HG03575 (cell line): ENCODE results near the gene DDX41.

Experiments used
- ATAC-seq: cut with Tn5 transposase; IDR thresholded peaks from one replicate; pipeline ENCODE4 v1.9.1; 2021; ENCODE audit not compliant: unreplicated experiment, insufficient number of reproducible peaks, low FRiP score; ENCODE audit errors: extremely low read depth

Gene DDX41

DNA sequence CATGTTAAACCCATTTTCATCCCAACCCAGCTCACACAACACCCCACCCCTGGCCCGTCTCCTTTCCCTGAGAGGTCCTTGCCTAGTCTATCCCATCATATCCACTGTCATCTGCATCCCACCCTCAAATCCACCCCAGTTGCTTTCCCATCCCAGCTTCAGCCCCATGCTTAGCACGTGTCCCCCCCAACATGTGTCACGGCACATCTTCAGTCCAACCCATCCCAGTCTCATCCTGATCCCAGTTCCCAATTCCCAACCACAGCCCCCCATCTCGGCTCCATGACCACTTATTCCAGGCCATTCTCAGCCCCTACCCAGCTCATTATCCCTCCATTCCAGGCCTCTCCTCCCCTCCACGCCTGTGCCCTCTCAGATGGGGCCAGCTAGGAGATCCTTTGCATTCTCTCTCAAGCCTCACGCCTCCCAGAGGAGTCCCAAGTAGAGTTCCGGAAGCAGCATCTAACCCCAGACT is 42.7 kb downstream of the DDX41 start:
- no peak for ATAC-seq

DNA sequence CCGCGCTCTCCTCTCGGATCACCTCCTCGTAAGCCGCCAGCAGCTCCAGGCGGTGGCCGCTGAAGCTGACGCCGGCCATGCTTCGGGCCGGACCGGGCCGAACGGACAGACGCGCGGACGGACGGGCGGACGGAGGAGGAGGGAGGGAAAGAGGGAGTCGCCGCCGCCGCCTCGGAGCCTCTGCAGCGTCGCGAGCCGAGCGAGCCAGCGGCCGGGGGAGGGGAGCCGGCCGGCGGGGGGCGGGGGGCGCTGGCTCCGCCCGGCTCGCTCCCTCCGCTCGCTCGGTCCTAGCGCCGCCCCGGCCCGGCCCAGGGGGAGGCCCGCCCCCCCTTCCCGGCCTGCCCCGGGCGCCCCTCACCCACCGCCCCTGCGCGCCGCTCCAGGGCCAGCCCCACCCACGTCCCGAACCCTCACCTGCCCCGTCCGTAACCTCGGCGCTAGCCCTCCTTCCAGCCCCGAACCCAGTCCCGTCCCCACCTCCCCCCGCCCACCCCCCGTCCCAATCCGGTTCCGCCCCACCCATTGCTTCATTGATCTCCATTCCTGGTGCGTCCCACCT is 43.2 kb downstream of the DDX41 start, which contains the start of gene DBN1:
DBN1 (minus strand) TSS at position 192 of the 559 bp plus-strand sequence; CDS start at position 79, 113 bp downstream.
- no peak for ATAC-seq

DNA sequence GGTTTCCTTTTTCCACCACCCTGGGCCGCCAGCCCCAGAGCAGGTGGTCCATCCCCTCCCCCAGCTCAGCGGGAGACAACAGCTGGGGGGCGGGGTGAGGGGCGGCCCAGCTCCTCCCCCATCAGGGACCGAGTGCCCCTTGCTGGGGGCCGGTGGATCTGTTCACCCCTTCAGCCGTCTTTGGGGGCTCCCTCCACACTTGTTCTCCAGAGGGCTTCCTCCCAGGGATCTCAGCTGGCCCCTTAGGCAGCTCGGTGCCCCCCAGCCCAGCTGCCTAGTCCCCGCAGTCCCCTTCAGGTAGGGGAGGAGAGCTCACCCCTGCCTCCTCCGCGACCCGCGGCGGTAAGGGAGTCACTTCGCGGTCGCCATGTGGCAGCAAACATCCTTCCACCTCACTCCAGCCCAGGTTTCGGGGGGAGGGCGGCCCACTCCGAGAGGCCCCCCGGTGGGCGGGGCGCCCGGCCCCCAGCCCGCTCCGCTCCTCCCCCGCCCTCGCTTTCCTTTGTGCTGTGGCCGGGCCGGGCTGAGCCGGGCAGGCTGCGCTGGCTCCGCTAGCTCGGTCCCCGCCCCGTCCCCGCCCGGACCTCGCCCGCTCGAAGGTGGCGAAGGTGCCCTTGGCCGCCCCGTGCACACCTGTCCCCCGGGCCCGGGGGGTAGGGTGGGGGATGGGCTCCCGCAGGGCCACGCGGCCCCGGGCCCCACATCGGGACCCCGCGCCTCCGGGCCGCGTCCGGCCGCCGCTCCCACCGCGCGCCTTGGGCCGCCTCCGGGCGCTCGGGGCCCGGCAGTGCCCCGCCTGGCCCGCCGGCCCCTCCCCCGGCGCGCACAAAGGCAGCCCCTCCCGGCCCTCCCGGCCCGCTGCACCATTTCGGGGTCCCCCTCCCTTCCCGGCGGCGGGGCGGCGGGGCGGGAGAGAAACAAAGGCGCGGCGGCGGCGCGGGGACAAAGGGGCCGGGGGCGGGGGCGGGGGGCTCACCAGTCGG is 44.0 kb downstream of the DDX41 start:
- no peak for ATAC-seq

DNA sequence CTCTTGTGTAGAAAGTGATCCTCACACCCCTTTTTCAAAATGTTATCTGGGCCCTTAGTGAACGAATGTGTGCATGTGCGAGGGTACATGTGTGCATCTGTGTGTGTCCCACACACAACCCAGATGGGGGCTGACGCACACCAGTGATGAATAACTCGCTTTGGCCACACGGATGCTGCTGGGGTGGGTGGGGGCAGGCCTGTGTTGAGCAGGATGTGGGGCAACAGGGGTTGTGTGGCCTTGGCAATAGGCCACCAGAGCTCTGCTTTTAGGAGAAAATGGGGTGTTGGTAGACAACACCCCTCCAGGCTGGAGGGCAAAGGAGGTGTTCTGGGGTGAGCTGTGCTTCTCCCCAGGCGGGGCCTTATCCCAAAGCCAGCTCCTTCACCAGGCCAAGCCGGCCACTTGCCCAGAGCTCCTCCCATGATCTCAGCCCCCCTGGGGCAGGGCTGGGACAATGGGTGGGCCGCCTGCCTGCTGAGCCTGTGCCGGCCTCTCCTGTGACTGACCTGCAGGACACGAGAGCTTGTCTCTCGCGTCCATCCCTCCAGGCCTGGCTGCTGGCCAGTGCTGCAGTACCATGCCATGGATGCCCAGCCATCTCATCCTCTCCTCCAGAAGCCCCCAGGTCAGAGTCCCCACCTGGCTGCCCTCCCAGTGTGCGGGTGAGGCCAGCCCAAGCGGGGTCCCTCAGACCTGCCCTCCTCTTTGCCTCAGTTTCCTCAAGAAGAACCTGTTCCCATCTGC is 45.0 kb downstream of the DDX41 start:
- ATAC-seq = no peak

- ATAC-seq = no peak
Observed at GRCh38 chr5:177470759-177471536, 45.8 kb downstream of the DDX41 start.

- no peak for ATAC-seq
Observed at GRCh38 chr5:177469750-177470525, 46.8 kb downstream of the DDX41 start.

- no peak for ATAC-seq
Observed at GRCh38 chr5:177468685-177469628, 47.8 kb downstream of the DDX41 start.

DNA sequence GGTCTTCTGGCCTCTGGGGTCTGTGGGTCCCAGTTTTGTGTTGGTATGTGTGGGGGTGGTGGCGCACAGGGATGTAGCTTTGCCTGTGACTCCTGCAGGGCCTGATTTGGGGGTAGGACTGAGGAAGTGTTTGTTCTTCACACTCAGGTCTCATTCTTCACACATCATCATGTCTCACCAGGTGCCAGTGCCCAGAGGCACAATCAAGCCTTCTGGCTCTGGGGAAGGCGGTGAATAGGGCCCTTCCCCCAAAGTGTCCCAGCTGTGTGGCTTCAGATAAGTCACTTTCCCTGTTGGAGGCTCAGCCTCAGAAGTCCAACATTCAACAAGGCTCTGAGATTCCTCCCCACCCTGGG is 48.5 kb downstream of the DDX41 start:
- no peak for ATAC-seq

GRCh38 chr5:177467436-177467835 is 49.3 kb downstream of the DDX41 start:
- no peak for ATAC-seq

DNA sequence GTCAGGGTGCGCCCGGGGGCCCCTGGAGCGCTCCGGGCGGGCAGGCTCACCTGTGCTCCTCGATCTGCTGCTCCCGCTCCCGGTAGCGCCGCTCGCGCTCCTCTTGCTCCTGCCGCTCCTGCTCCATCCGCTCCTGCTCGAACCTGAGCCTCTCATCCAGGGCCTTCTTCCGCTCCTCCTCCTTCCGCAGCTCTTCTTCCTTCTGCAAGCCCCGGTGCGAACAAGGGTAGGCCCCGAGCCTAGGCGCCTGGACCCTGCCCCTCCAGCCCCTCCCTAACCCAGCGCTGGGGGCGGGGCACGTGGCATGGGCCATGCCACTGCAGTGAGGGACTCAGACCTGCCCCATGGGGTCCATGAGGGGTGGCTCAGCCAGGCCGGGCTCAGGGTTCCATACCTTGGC is 49.9 kb downstream of the DDX41 start:
- no peak for ATAC-seq

- no peak for ATAC-seq
Observed at GRCh38 chr5:177465044-177465443, 51.7 kb downstream of the DDX41 start.

DNA sequence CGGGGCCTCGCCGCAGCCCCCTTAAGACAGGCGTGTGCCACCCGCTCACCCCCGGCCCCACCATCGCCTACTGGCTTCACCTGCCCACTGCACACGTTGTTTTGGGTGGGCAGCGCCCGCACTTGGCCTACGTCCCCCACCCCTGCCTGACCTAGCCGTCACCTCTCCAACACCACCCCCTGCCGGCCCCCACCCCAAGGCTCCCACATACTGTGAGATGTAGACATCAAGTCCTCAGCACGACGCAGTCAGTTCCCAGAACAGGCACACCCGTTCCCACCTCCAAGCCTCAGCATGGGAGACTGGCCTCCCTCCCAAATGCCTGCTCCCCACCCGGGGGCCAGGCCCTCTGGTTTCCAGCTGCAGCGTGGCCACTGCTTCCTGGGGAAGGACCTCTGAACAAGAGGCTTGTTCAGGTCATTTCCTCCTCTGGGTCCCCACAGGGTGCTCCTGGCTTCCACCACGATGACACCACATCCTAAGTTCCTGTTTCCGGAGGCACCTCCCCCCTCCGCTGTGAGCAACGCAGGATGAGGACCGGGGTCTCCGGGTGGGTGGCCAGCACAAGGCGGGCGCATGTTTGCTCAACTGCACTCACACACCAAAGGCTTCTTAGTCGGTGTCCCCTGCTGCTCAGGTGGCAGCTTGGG is 54.6 kb downstream of the DDX41 start:
- no peak for ATAC-seq
